HEK293 (cell line): ENCODE measurements around the gene COX19.

ENCODE experiments used
- CTCF ChIA-PET: fragments of 350-600 bp; formaldehyde crosslinking; extraction: SDS; loops from one replicate; lab custom pipeline; 2021; ENCODE audit warnings: antibody characterized with exemption; lab: Yijun Ruan, JAX
- POLR2A ChIA-PET: fragments of 300-600 bp; formaldehyde crosslinking; extraction: SDS; loops from one replicate; lab custom pipeline; 2020; ENCODE audit warnings: antibody characterized with exemption, inconsistent platforms; lab: Yijun Ruan, JAX
- H3K27ac ChIP-seq: fragments of 200-500 bp; sonication (Bioruptor generic); 2 replicates; pipeline ENCODE4 v1.5.1; 2014; ENCODE audit warnings: low read depth, low read length, control low read depth, inconsistent platforms; ENCODE audit errors: extremely low read depth
- H3K36me3 ChIP-seq, 2 experiments: fragments of 200-500 bp in 1 of 2; sonication (Bioruptor generic) in 1 of 2; 1 replicate in 1 of 2; 2 replicates in 1 of 2; pipeline ENCODE4 v1.5.1; 2014 to 2017; ENCODE audit warnings: inconsistent platforms in 2 of 2, low read length in 2 of 2; ENCODE audit not compliant: control insufficient read depth in 2 of 2, insufficient read depth in 1 of 2
- H3K4me1 ChIP-seq: fragments of 200-500 bp; sonication (Bioruptor generic); 2 replicates; pipeline ENCODE4 v1.5.1; 2014; ENCODE audit warnings: mild to moderate bottlenecking, low read length, inconsistent platforms; ENCODE audit not compliant: control insufficient read depth, insufficient read depth
- H3K4me3 ChIP-seq: 2 replicates; pipeline ENCODE4 v1.5.1; 2011; ENCODE audit warnings: low read depth, mild to moderate bottlenecking, control low read depth, low read length, moderate library complexity
- H3K9me3 ChIP-seq: fragments of 200-500 bp; sonication (Bioruptor generic); 2 replicates; pipeline ENCODE4 v1.5.1; 2014; ENCODE audit warnings: low read depth, low read length, inconsistent platforms; ENCODE audit not compliant: control insufficient read depth, insufficient read depth
- GLIS1 ChIP-seq: fragments of 450-650 bp; formaldehyde crosslinking; IDR thresholded peaks from 2 replicates; pipeline ENCODE4 v1.5.1; 2016; ENCODE audit warnings: missing biosample characterization, missing genetic modification characterization
- GLIS2 ChIP-seq: fragments of 450-650 bp; formaldehyde crosslinking; IDR thresholded peaks from 2 replicates; pipeline ENCODE4 v1.5.1; 2016; ENCODE audit warnings: missing biosample characterization, missing genetic modification characterization
- PATZ1 ChIP-seq: fragments of 450-650 bp; formaldehyde crosslinking; IDR thresholded peaks from 2 replicates; pipeline ENCODE4 v1.5.1; 2016; ENCODE audit warnings: missing biosample characterization, missing genetic modification characterization
- ZIC2 ChIP-seq: fragments of 450-650 bp; formaldehyde crosslinking; IDR thresholded peaks from 2 replicates; pipeline ENCODE4 v1.5.1; 2016; ENCODE audit warnings: missing biosample characterization, missing genetic modification characterization
- ZNF121 ChIP-seq: fragments of 450-650 bp; formaldehyde crosslinking; IDR thresholded peaks from 2 replicates; pipeline ENCODE4 v1.5.1; 2016; ENCODE audit warnings: missing biosample characterization, missing genetic modification characterization
- ZNF335 ChIP-seq: fragments of 450-650 bp; formaldehyde crosslinking; conservative IDR thresholded peaks from 2 replicates; pipeline ENCODE4 v1.5.1; 2016; ENCODE audit warnings: missing biosample characterization, missing genetic modification characterization
- ZNF341 ChIP-seq: fragments of 450-650 bp; formaldehyde crosslinking; IDR thresholded peaks from 2 replicates; pipeline ENCODE4; 2016; ENCODE audit warnings: low read depth, missing biosample characterization, missing genetic modification characterization
- ZNF398 ChIP-seq: fragments of 450-650 bp; formaldehyde crosslinking; IDR thresholded peaks from 2 replicates; pipeline ENCODE4 v1.5.1; 2017; ENCODE audit warnings: missing biosample characterization, missing genetic modification characterization
- ZNF416 ChIP-seq: fragments of 450-650 bp; formaldehyde crosslinking; IDR thresholded peaks from 2 replicates; pipeline ENCODE4 v1.5.1; 2016; ENCODE audit warnings: missing biosample characterization, missing genetic modification characterization
- ZNF426 ChIP-seq: fragments of 450-650 bp; formaldehyde crosslinking; IDR thresholded peaks from 2 replicates; pipeline ENCODE4 v1.5.1; 2017; ENCODE audit warnings: missing biosample characterization, missing genetic modification characterization, mild to moderate bottlenecking, inconsistent platforms, moderate library complexity
- ZNF580 ChIP-seq: fragments of 450-650 bp; formaldehyde crosslinking; IDR thresholded peaks from 2 replicates; pipeline ENCODE4 v1.5.1; 2016; ENCODE audit warnings: missing biosample characterization, missing genetic modification characterization
- ZNF600 ChIP-seq: fragments of 450-650 bp; formaldehyde crosslinking; IDR thresholded peaks from 2 replicates; pipeline ENCODE4 v1.5.1; 2016; ENCODE audit warnings: missing biosample characterization, missing genetic modification characterization
- ZNF654 ChIP-seq: fragments of 450-650 bp; formaldehyde crosslinking; IDR thresholded peaks from 2 replicates; pipeline ENCODE4 v1.5.1; 2016; ENCODE audit warnings: low read depth, missing biosample characterization, missing genetic modification characterization

Gene COX19

GRCh38 chr7:987909-988308 is 12.6 kb upstream of the COX19 start:
- POLR2A ChIA-PET = interaction anchor here (1.0 kb wide), 1 partner anchor 22 kb away, joined by 3 read pairs; no protein-coding TSS in a partner anchor
- no peak overlapping the region for H3K4me3 ChIP-seq
- H3K9me3 ChIP-seq = no peaks in the 10 kb centered on the region
- H3K36me3 ChIP-seq = no peaks in the 10 kb centered on the region
- no peak overlapping the region for H3K27ac ChIP-seq
- TF ChIP-seq GLIS2 (tag by site-specific recombination) = peak; percentile 11; the same call in 1 of the 2 replicates
- TF ChIP-seq ZNF654 (tag by site-specific recombination) = no peak
- TF ChIP-seq GLIS1 (tag by site-specific recombination) = peak; percentile 35; the same call in 1 of the 2 replicates
- TF ChIP-seq, all 188 proteins: peak for 2
- H3K4me1 ChIP-seq = no peaks in the 10 kb centered on the region
- CTCF ChIA-PET = interaction anchor here (0.7 kb wide), 1 partner anchor 78 kb away, joined by 3 read pairs; no protein-coding TSS in a partner anchor

GRCh38 chr7:986766-987751 is 11.7 kb upstream of the COX19 start:
- CTCF ChIA-PET = interaction anchor here (0.6 to 0.7 kb wide), 2 partner anchors 78 to 86 kb away, joined by 3 read pairs; no protein-coding TSS in a partner anchor
- H3K4me1 ChIP-seq = no peaks in the 10 kb centered on the region
- no peaks in the 10 kb centered on the region for H3K36me3 ChIP-seq

GRCh38 chr7:985915-986741 is 10.8 kb upstream of the COX19 start:
- H3K4me3 ChIP-seq = no peak overlapping the region
- H3K36me3 ChIP-seq = no peaks in the 10 kb centered on the region
- TF ChIP-seq ZNF600 (tag by site-specific recombination) = peak; percentile 68; the same call in 1 of the 2 replicates
- peak; percentile 60 for TF ChIP-seq ZIC2 (tag by site-specific recombination)
- no peak for TF ChIP-seq ZNF580
- peak; percentile 44 for TF ChIP-seq ZNF341 (tag by site-specific recombination)
- no peak for TF ChIP-seq ZNF416 (tag by site-specific recombination)
- H3K9me3 ChIP-seq = no peaks in the 10 kb centered on the region
- CTCF ChIA-PET = interaction anchor here (0.9 to 1.0 kb wide), 2 partner anchors 59 to 80 kb away, joined by 4 to 5 read pairs; partner anchors contain the start of gene GPR146
- H3K4me1 ChIP-seq = no peaks in the 10 kb centered on the region
- no peak overlapping the region for H3K27ac ChIP-seq
- POLR2A ChIA-PET = interaction anchor here (1.2 kb wide), 1 partner anchor 11 kb away, joined by 3 read pairs; the partner anchor contains the start of gene COX19

More at GRCh38 chr7:986766-987751, 11.7 kb upstream of the COX19 start:
- Histone ChIP-seq H3K4me3 (no peak overlapping the region), H3K9me3 (no peaks in the 10 kb centered on the region), H3K27ac (no peak overlapping the region)
- TF ChIP-seq ZNF335 (no peak), PATZ1 (tag by site-specific recombination) (no peak), ZNF426 (tag by site-specific recombination) (no peak), ZNF398 (no peak), GLIS1 (tag by site-specific recombination) (peak; percentile 49; the same call in 1 of the 2 replicates), ZNF121 (tag by site-specific recombination) (no peak)
- POLR2A ChIA-PET = no interaction called here
